Endothelial cell of umbilical vein (primary cell): ENCODE measurements around the gene KIF4A. TPM values are rescaled to one million over a fixed set of nuclear protein-coding genes. Genes with fewer than 3 reads are reported as not detected.

Source experiments
- BruUV-seq: library from RNA; stranded (reverse); fragments of 400-500 nt; replicated peaks from 2 replicates; lab custom pipeline; 2021; lab: Mats Ljungman, UMichigan
- CTCF ChIA-PET: fragments of 300-600, 350-600 bp; sonication (Branson Sonifier 250); formaldehyde crosslinking; loops from one replicate; lab custom pipeline; 2021; ENCODE audit warnings: antibody characterized with exemption, inconsistent platforms; lab: Charles Lee
- POLR2A ChIA-PET: fragments of 300-600, 350-600 bp; sonication (Branson Sonifier 250); formaldehyde crosslinking; loops from one replicate; lab custom pipeline; 2021; ENCODE audit warnings: antibody characterized with exemption, inconsistent platforms; lab: Charles Lee
- DNase-seq: peaks from one replicate; pipeline ENCODE4 v3.0.0-alpha.2; 2011; ENCODE audit warnings: low read depth, low spot score
- FAIRE-seq: peaks from 2 replicates; lab custom pipeline; 2011; peaks lifted over from hg19 to GRCh38; lab: Jason Lieb, UNC
- H2AFZ ChIP-seq: 2 replicates; pipeline ENCODE4 v1.6.0; 2012; ENCODE audit warnings: low read depth, low read length, control low read depth, inconsistent platforms
- H3K27ac ChIP-seq: 2 replicates; pipeline ENCODE4 v1.5.1; 2011; ENCODE audit warnings: low read depth, mild to moderate bottlenecking, control low read depth, low read length, moderate library complexity; ENCODE audit not compliant: insufficient read depth
- H3K27me3 ChIP-seq, 2 experiments: 2 replicates each; pipeline versions ENCODE4 v1.6.0 to v1.6.1; 2011; ENCODE audit warnings: low read length in 2 of 2, mixed read lengths in 1 of 2; ENCODE audit not compliant: control insufficient read depth in 2 of 2, insufficient read depth in 2 of 2
- H3K36me3 ChIP-seq, 2 experiments: 2 replicates in 1 of 2; 3 replicates in 1 of 2; pipeline ENCODE4 v1.5.1; 2011; ENCODE audit warnings: low read length in 2 of 2, mild to moderate bottlenecking in 1 of 2, moderate library complexity in 1 of 2; ENCODE audit not compliant: control insufficient read depth in 2 of 2, insufficient read depth in 2 of 2; ENCODE audit errors: extremely low read depth in 1 of 2
- H3K4me1 ChIP-seq: 3 replicates; pipeline ENCODE4 v1.5.1; 2011; ENCODE audit warnings: mild to moderate bottlenecking, low read length; ENCODE audit not compliant: control insufficient read depth, insufficient read depth; ENCODE audit errors: extremely low read depth
- H3K4me2 ChIP-seq: 2 replicates; pipeline ENCODE4 v1.6.1; 2011; ENCODE audit warnings: low read length, control low read depth, mixed read lengths; ENCODE audit not compliant: insufficient read depth
- H3K4me3 ChIP-seq, 3 experiments: fragments of 200-600 bp in 1 of 3; sonication (generic), shearing (Covaris generic) in 1 of 3; replicated peaks in 1 of 3; 2 replicates each; pipeline ENCODE4 v1.5.1; 2011 to 2016; ENCODE audit warnings: control low read depth in 3 of 3, low read length in 3 of 3, mild to moderate bottlenecking in 2 of 3, inconsistent platforms in 1 of 3, low read depth in 1 of 3, moderate library complexity in 1 of 3; ENCODE audit not compliant: insufficient read depth in 1 of 3
- H3K79me2 ChIP-seq: 2 replicates; pipeline ENCODE4 v1.6.0; 2012; ENCODE audit warnings: low read length, inconsistent platforms; ENCODE audit not compliant: control insufficient read depth, insufficient read depth
- H3K9ac ChIP-seq: replicated peaks from 2 replicates; pipeline ENCODE3; 2011; ENCODE audit warnings: low read length, control low read depth; ENCODE audit not compliant: insufficient read depth; ENCODE audit errors: extremely low read depth
- H3K9me1 ChIP-seq: replicated peaks from 3 replicates; pipeline ENCODE4 v1.6.0; 2011; ENCODE audit warnings: mild to moderate bottlenecking, low read length; ENCODE audit not compliant: control insufficient read depth, insufficient read depth; ENCODE audit errors: extremely low read depth
- H3K9me3 ChIP-seq: replicated peaks from 2 replicates; pipeline ENCODE4 v1.5.1; 2012; ENCODE audit warnings: low read length, inconsistent platforms; ENCODE audit not compliant: control insufficient read depth, insufficient read depth
- H4K20me1 ChIP-seq: replicated peaks from 2 replicates; pipeline ENCODE3; 2011; ENCODE audit warnings: mild to moderate bottlenecking, low read length; ENCODE audit not compliant: control insufficient read depth, insufficient read depth; ENCODE audit errors: extremely low read depth
- CTCF ChIP-seq, 2 donors: IDR thresholded peaks; 1 replicate in 1 of 2; 2 replicates in 1 of 2; pipeline ENCODE4 v1.5.1; 2011; ENCODE audit warnings: low read length in 2 of 2, mild to moderate bottlenecking in 2 of 2, moderate library complexity in 2 of 2, control low read depth in 1 of 2, inconsistent platforms in 1 of 2, low read depth in 1 of 2; ENCODE audit not compliant: insufficient read depth in 1 of 2; ENCODE audit errors: extremely low read depth in 1 of 2
- EZH2 ChIP-seq: IDR thresholded peaks from 2 replicates; pipeline ENCODE4 v1.6.1; 2012; ENCODE audit warnings: borderline replicate concordance, low read depth, mild to moderate bottlenecking, moderate library complexity, low read length, inconsistent platforms; ENCODE audit not compliant: severe bottlenecking
- FOS ChIP-seq: IDR thresholded peaks from 2 replicates; pipeline ENCODE4 v1.6.1; 2011; ENCODE audit warnings: mild to moderate bottlenecking, low read length, moderate library complexity, borderline replicate concordance; ENCODE audit not compliant: insufficient read depth
- GATA2 ChIP-seq: IDR thresholded peaks from 2 replicates; pipeline ENCODE4 v1.7.0; 2011; ENCODE audit warnings: low read depth, mild to moderate bottlenecking, moderate library complexity, mixed read lengths, low read length; ENCODE audit not compliant: insufficient read length, insufficient read depth
- JUN ChIP-seq: IDR thresholded peaks from 2 replicates; pipeline ENCODE4 v1.6.1; 2011; ENCODE audit warnings: borderline replicate concordance, low read depth; ENCODE audit not compliant: insufficient read length, insufficient read depth
- MYC ChIP-seq: IDR thresholded peaks from one replicate; pipeline ENCODE4 v1.6.1; 2011; ENCODE audit warnings: mild to moderate bottlenecking, low read depth, low read length
- POLR2A ChIP-seq: IDR thresholded peaks from 2 replicates; pipeline ENCODE4 v1.6.1; 2012; ENCODE audit warnings: low read depth, mild to moderate bottlenecking, control low read depth, low read length
- POLR2AphosphoS5 ChIP-seq: IDR thresholded peaks from 2 replicates; pipeline ENCODE4 v1.6.1; 2012; ENCODE audit warnings: low read depth, mild to moderate bottlenecking, control low read depth, low read length, moderate library complexity; ENCODE audit not compliant: insufficient read depth
- dilution Hi-C: fragments of 300-500 bp; cut with MboI; formaldehyde crosslinking; loops from one replicate; pipeline ENCODE4 v1.15.0; 2019; ENCODE audit warnings: low sequenced_read_pairs; ENCODE audit not compliant: extremely low pct_ligation_motif_present
- intact Hi-C: fragments of 100-400 bp; cut with micrococcal nuclease; formaldehyde crosslinking; loops from one replicate; pipeline ENCODE4 v1.10.0; 2022
- polyA plus RNA-seq, 4 experiments: library from polyadenylated mRNA; depleted of rRNA in 3 of 4; stranded (reverse) in 3 of 4; unstranded in 1 of 4; fragments of >200 nt; gene quantifications; 2 replicates each; pipeline versions ENCODE4 v1.2.1 to v1.2.3, GENCODE V29; 2011 to 2012; ENCODE audit warnings: missing spikeins in 1 of 4
- total RNA-seq: library from RNA; stranded (reverse); gene quantifications from 2 replicates; pipeline ENCODE4 v1.2.3, GENCODE V29; 2021
- TF ChIP-seq, protein P1 (sequence below): IDR thresholded peaks from 2 replicates; pipeline ENCODE4 v1.6.1; 2011; ENCODE audit not compliant: insufficient read depth, insufficient read length

KIF4A gene
- total and polyA plus RNA-seq, 2 donors (not counting 3 experiments of a cell fraction or from before 2014, with no cell fraction given), result 9.6 to 41.3 TPM

GRCh38 chrX:70444946-70445656 lies 155.2 kb downstream of the KIF4A start:
- no peaks in the 10 kb centered on the region for H3K9me3 ChIP-seq
- intact Hi-C loops (no loop called here), dilution Hi-C loops (no loop called here)
- H3K4me3 ChIP-seq, result no peak overlapping the region
- ChIA-PET POLR2A (no interaction called here), CTCF (no interaction called here)
- H3K4me1 ChIP-seq, result no peaks in the 10 kb centered on the region
- no peak overlapping the region for H3K27ac ChIP-seq
- no peak for FAIRE-seq
- TF ChIP-seq EZH2 (peak; percentile 70), FOS (no peak)
- H2AFZ ChIP-seq, result peak overlapping the region; percentile 37
- peaks cover 15 to 25% of the 10 kb centered on the region in 2 experiments for H3K27me3 ChIP-seq
- H3K4me2 ChIP-seq, result no peak overlapping the region
- no peak overlapping the region for H3K9ac ChIP-seq
- H3K79me2 ChIP-seq, result no peaks in the 10 kb centered on the region
- DNase-seq, result no peak
- BruUV-seq, result no TSS peak
- H3K36me3 ChIP-seq, result no peaks in the 10 kb centered on the region
- H3K9me1 ChIP-seq, result no peaks in the 10 kb centered on the region
- H4K20me1 ChIP-seq, result no peaks in the 10 kb centered on the region

GRCh38 chrX:70445951-70446350 lies 156.0 kb downstream of the KIF4A start:
- Histone ChIP-seq H3K9me1 (no peaks in the 10 kb centered on the region), H3K4me1 (no peaks in the 10 kb centered on the region), H3K9ac (no peak overlapping the region), H3K79me2 (no peaks in the 10 kb centered on the region), H3K4me3 (no peak overlapping the region), H2AFZ (no peak overlapping the region), H3K36me3 (no peaks in the 10 kb centered on the region), H3K27ac (no peak overlapping the region), H4K20me1 (no peaks in the 10 kb centered on the region), H3K27me3 (peaks cover 15 to 25% of the 10 kb centered on the region in 2 experiments), H3K4me2 (no peak overlapping the region), H3K9me3 (no peaks in the 10 kb centered on the region)
- DNase-seq, result no peak
- intact Hi-C loops, result no loop called here
- dilution Hi-C loops, result no loop called here
- BruUV-seq, result no TSS peak
- ChIA-PET POLR2A (no interaction called here), CTCF (no interaction called here)
- FAIRE-seq, result no peak
- TF ChIP-seq JUN, result no peak
- no peak for TF ChIP-seq FOS
- TF ChIP-seq, protein P1, sequence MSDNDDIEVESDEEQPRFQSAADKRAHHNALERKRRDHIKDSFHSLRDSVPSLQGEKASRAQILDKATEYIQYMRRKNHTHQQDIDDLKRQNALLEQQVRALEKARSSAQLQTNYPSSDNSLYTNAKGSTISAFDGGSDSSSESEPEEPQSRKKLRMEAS, result no peak
- no peak for TF ChIP-seq POLR2AphosphoS5
- no peak for TF ChIP-seq CTCF (IDR thresholded peaks at IDR 0.05; ENCODE audit: extremely low read depth in 1 of 2, insufficient read depth in 1 of 2, low read depth in 1 of 2, low read length in 2 of 2)
- TF ChIP-seq MYC, result no peak
- TF ChIP-seq POLR2A, result no peak
- no peak for TF ChIP-seq GATA2
- no peak for TF ChIP-seq EZH2
